NCI-H526 (cell line): ENCODE data around the gene GOLPH3L.
A peak's percentile ranks its signal among the peaks of the same experiment; 100 is the strongest.
"Not testable (repeated sequence)": the region's sequence is repeated elsewhere in the genome, so short reads cannot be mapped to it uniquely, and the experiment has no call there.

Source experiments
- DNase-seq, 2 experiments: peaks; one replicate each; lab custom pipeline; 2025; lab: John Stamatoyannopoulos, UW

The GOLPH3L gene

DNA sequence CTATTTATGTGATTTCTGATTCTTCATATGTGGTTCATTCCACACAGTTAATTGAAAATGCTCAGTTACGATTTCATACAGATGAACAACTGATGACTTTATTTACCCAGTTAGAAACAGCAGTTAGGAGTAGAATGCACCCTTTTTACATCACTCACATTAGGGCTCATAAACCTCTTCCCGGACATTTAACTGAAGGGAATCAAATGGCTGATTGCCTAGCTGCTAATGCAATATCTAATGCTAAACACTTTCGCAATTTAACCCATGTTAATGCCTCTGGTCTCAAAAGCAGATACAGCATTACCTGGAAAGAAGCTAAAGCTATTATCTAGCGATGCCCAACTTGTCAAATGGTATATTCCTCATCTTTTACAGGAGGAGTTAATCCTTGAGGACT lies 39.9 kb downstream of the GOLPH3L start:
- DNase-seq, result not testable (repeated sequence)

- DNase-seq, result not testable (repeated sequence)
Observed at GRCh38 chr1:150654635-150655034, 42.3 kb downstream of the GOLPH3L start.

DNA sequence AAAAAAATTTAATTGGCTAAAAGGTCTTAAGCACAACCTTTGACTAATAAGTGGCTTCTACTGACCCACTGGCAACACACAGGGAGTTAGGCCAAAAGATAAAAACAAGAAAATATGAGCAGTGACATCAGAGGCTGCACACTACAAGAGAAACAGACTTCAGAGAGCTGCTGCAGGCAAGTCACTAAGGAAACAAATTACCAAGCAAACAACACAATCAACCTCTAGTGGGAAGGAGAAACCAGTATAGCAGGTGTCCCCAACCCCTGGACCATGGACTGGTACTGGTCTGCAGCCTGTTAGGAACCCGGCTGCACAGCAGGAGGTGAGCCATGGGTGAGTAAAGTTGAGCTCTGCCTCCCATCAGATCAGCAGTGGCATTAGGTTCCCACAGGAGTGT lies 46.8 kb downstream of the GOLPH3L start:
- DNase-seq, result peak in 1 of 2 experiments; percentile 21

DNA sequence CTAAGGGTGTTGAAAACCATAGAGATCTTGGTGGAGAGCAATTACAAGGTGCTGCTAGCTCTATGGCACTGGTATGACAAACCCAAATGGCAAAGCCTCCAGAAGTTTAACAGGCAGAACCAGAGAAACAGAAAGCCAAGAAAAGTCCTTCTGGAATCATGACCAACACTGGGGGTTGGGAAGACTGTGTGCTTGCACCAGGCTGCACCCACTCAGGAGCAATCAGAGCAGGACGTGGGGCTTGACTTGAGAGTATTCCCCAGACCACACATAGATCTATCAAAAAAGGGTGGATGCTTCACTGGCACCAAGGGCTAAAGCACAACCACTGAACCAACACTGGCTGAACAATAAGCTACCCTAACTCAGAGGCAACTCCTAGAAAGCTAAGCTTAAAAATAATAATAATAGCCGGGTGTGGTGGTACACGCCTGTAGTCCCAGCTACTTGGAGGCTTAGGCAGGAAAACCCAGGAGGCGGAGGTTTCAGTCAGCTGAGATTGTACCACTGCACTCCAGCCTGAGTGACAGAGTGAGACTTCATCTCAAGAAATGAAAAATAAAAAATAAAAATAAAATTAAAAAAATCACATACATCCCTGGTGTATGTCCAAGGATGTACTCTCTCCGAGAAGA lies 47.4 kb downstream of the GOLPH3L start:
- no peak for DNase-seq

GRCh38 chr1:150642296-150642695 lies 54.7 kb downstream of the GOLPH3L start:
- no peak for DNase-seq

- DNase-seq, result not testable (repeated sequence)
Observed at GRCh38 chr1:150641126-150641815, 55.7 kb downstream of the GOLPH3L start.

- not testable (repeated sequence) for DNase-seq
Observed at GRCh38 chr1:150638430-150638829, 58.5 kb downstream of the GOLPH3L start.

GRCh38 chr1:150634839-150635622 lies 61.9 kb downstream of the GOLPH3L start:
- peak in 1 of 2 experiments; percentile 67 for DNase-seq

- DNase-seq, result peak; percentile 100
Observed at GRCh38 chr1:150629115-150629928, 67.6 kb downstream of the GOLPH3L start, which contains the start of gene ENSA. Gene ENSA (minus strand): TSS chr1:150629612. CDS start chr1:150629470, 142 bp downstream.

GRCh38 chr1:150628766-150629114 lies 68.2 kb downstream of the GOLPH3L start:
- DNase-seq, result no peak

DNA sequence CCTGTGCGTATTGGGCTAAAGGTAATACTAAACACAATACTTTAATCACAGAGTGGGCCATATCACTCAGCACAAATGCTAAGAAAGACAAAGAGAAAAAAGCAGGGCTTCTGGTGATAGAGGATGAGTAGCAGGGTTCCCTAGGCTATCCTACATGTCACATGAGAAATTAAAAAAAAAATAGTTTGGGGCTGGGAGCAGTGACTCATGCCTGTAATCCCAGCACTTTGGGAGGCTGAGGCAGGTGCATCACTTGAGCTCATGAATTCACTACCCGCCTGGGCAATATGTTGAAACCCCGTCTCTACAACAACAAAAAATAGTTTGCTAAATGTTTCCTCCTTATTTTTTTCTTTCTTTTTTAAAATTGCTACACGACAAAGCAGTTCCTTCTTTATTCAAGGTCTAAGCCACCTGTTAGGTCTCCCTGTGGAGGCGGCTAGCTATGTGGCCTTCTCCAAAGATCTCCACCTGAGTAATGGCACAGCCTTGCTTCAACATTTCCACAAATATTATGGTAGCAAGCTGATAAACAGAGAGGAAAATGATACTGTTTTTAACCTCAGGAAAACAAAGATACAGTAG lies 69.0 kb downstream of the GOLPH3L start:
- no peak for DNase-seq

- DNase-seq, result peak; percentile 74 to 90
Observed at GRCh38 chr1:150626150-150626549, 70.8 kb downstream of the GOLPH3L start.

DNA sequence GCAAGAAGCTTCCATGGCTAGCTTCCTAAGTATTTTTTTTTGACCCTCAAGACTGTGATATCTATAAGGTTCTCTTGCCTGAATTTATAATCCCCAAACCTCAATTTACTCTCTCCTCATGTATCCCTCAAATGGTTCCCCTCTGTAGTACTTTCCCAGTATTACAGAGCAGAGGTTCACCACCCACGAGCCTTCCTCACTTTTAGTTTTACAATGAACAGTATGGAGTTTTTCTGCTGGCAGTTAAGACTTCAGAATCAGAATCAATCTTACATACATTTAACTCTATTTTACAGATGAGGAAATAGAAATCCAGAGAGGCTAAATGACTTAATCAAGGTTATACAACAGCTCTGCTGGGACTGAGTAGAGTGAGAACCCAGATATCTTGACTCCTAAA lies 72.4 kb downstream of the GOLPH3L start:
- DNase-seq, result not testable (repeated sequence)

DNA sequence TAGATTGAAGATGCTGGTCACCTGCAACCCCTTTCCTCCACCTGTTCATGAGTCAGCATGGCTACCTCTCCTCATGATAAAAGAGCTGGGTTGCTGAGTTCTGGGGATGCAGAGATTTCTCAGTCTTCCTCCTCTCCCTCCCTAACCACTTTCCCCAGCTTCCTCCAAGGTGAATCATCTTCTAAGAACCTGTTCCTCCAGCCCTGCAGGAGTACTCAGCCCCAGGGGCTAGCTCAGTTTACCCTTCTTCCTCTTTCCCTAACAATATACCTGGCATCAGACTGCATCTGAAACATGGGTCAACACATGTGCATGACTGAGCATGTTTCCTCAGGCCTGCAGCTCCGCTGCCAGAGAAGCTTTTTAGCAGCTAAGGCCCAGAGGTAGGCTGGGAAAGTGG lies 72.8 kb downstream of the GOLPH3L start:
- DNase-seq, result not testable (repeated sequence)

DNA sequence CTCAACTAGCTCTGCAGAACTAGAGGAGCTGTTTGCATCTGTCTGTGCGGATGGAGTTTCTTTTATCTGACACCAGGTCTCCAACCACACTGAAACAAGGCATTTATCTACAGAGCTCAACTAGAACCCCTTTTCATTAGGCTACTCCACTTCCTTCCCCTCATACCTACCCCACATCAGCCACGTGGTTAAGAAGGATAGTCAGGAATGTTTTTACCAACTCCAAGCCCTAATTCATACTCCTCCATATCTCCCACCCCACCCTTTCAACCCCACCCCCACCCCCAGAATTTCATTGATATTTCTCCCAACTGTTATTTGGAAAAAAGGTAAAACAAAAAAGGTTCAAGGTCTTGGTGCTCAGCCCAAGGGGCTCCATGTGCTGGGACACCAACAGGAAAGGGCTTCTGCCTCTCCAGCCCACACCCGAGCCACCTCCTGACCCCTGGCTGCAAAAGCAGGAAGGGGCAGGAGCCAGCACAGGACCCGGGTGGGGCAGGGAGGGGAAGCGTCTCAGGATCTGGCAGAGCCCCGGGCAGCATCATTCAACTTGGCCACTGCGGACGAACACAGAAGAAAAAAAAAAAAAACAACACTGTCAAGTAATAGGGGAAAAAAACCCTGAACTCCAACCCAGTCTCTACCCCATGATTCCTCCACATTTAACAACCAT lies 74.5 kb downstream of the GOLPH3L start:
- no peak for DNase-seq

GRCh38 chr1:150621497-150622302 lies 75.3 kb downstream of the GOLPH3L start:
- peak; percentile 51 to 68 for DNase-seq

GRCh38 chr1:150620919-150621318 lies 76.0 kb downstream of the GOLPH3L start:
- DNase-seq, result no peak

DNA sequence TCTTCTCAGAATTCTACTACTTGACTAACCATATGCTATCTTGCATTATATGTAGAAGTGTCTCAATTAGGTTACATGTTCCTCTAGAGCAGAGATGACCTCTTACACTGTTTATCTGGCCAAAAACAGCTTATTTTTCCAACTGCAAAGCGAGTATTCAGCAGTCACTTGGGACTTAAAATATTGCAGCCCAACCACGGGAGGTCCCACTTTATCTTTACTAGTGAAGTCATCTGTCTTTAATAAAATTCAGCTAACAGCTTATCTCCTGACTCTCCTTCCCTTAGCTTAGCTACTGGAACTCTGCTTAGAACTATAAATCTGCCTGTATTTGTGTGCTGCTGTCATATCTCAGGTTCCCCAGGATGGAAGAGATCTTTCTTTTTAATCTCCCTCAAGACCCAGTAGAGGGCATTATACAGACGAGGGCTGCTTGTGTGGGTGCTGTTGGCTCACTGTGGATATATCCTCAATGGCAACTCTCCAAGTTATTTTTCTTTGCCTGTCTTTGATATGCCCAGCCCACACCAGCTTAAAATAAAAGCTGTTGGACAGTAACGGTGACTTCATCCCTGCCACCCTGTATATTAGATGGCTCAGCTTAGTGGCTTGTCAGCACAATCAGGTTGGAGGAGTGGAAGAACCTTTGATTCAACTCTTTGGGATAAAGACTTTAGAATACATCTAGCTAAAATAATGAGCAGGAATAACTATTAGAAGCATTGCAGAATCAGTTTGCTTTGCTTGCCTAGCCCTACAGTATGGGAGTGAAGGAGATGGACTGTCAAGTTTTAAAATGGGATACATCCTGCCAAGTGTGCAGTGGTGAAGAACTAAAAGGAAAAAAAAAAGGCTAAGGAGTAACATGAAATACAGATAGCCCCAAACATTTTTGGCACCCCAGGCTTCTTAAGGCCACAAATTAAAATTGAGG lies 77.1 kb downstream of the GOLPH3L start:
- DNase-seq, result peak in 1 of 2 experiments; percentile 41
